ENCODE data around the gene AMPD3. TPM values are rescaled to one million over a fixed set of nuclear protein-coding genes. Genes with fewer than 3 reads are reported as not detected.

Gene AMPD3
- total RNA-seq, 2 experiments from 2014 or later, result 10.5 to 13.0 TPM

DNA sequence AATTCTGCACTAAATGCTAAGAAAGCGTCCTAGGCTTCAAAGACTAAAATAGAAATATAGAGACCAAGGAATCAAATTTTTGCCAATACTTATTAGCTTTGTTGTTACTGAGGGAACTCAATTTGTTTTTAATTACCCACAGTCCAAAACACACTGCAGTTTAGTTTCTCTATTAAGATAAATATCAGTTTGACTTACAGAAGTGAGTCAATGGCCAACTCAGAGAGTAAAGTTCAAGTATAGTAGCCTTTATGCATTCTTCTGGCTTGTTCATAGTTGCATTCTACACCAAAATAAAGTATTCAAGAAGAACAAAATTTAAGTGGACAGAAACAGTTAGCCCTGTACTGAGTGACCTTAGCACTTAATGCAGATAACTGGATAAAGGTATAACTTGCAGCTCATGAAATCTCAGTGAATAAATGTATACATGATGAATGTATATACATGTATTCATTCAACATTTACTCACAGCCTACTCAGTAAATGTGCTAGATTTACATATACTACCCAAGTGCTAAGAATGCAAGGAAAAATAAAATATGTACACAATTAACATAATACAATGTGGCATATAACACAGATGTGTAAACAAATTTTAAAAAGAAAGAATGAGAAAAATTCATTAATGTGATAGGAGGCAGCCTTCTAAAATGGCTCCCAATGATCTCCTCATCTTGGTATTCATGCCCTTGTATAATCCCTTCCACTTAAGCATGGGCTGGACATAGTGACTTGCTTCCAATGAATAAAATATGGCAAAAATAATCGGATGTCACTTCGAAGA is 95.6 kb downstream of the AMPD3 start:
- ChIA-PET POLR2A (no interaction called here), CTCF (no interaction called here)

DNA sequence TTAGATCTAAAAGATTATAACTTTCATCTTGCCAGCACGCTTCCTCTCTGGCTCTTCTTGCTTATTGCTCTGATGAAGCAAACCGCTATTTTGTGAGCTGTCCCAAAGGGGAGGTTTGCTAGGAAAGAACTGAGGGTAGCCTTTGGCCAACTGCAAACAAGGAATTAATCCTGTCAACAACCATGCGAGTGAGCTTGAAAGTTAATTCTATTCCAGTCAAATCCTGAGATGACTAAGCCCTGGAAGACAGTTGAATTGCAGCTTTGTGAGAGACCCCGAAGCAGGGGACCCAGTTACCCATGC is 96.2 kb downstream of the AMPD3 start:
- CTCF ChIA-PET, result no interaction called here
- POLR2A ChIA-PET, result no interaction called here

DNA sequence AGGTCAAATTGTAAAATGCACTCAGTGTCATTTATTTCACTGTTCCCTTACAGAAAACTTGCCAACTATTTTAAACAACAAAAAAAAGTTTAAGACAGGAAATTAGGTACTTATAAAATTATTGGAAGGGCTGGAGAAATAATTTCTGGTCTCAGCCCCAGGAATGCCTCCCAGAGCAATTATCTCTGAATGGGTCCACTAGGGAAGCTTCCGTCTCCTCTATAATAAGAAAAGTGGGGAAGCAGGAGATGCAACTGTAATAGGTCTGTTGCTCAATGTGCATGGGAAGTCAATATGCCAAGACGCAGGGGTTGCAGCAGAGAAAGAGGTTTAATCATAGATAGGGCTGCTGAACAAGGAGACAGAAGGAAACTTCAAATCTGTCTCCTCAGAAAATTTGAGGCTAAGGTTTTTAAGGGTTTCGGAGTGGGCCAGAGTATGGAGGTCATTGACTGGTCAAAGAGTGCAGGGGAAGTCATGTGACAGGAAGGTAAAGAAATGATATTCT is 96.8 kb downstream of the AMPD3 start:
- POLR2A ChIA-PET, result no interaction called here
- CTCF ChIA-PET, result no interaction called here

DNA sequence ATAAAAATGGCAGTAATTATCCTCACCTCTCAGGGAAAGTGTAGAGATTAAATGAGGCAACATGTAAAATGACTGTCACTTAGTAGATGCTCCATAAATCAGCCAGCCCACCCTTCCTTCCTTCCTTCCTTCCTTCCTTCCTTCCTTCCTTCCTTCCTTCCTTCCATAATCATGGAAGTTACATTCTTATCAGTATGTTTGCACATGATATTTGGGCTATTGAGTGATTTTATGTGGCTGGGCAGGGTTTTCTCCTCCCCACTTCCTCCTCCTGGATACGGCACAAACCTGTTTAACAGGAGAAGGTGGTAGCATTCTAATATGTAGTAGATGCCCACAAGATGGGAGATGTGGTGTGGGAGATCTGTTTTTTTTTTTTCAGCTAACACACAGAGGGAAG is 101.5 kb downstream of the AMPD3 start:
- POLR2A ChIA-PET, result no interaction called here

More for the DNA sequence above, 101.5 kb downstream of the AMPD3 start:
- CTCF ChIA-PET, result interaction anchor here (1.0 kb wide), 1 partner anchor 16 kb away, joined by 3 read pairs; the partner anchor contains the start of gene RNF141

Other genes starting within 250 kb of the AMPD3 start
- 1 to 10 TPM; 6.6 to 6.9 TPM for gene SBF2, start 161.0 kb upstream of the AMPD3 start, total RNA-seq
- 1 to 10 TPM; 1.5 TPM for gene ADM, start 150.2 kb upstream of the AMPD3 start, total RNA-seq
- 10 to 100 TPM; 17.1 to 21.0 TPM for gene RNF141, start 85.9 kb downstream of the AMPD3 start, total RNA-seq
- not detected for gene LYVE1, start 113.4 kb downstream of the AMPD3 start, total RNA-seq
- gene IRAG1, start 238.5 kb downstream of the AMPD3 start, total RNA-seq, result not detected